HepG2 (cell line): ENCODE results near the gene UAP1. TPM values are rescaled to one million over a fixed set of nuclear protein-coding genes. Genes with fewer than 3 reads are reported as not detected.

Experiments used
- GMEB2 ChIP-seq: IDR thresholded peaks from 2 replicates; pipeline ENCODE4 v1.6.1; 2016; ENCODE audit warnings: missing biosample characterization, missing genetic modification reagents, low read depth
- ISL2 ChIP-seq: sonication (generic); formaldehyde crosslinking; IDR thresholded peaks from 2 replicates; pipeline ENCODE4 v1.5.0; 2020; ENCODE audit warnings: missing genetic modification reagents
- MTA1 ChIP-seq: sonication (generic); formaldehyde crosslinking; IDR thresholded peaks from 2 replicates; pipeline ENCODE4 v1.4.0; 2020; ENCODE audit warnings: missing genetic modification reagents, mild to moderate bottlenecking, borderline replicate concordance
- POLR2A ChIP-seq, 2 experiments: IDR thresholded peaks; 2 replicates each; pipeline ENCODE4 v1.6.1; 2011; ENCODE audit warnings: low read depth in 2 of 2, low read length in 2 of 2, mild to moderate bottlenecking in 1 of 2, moderate library complexity in 1 of 2; ENCODE audit not compliant: insufficient read depth in 1 of 2
- TBL1XR1 ChIP-seq: fragments of 150-350 bp; IDR thresholded peaks from 2 replicates; pipeline ENCODE4 v1.6.1; 2014; ENCODE audit warnings: borderline replicate concordance, low read length; ENCODE audit not compliant: partially characterized antibody
- TFDP1 ChIP-seq: IDR thresholded peaks from 2 replicates; pipeline ENCODE4 v1.6.1; 2016; ENCODE audit warnings: missing compliant biosample characterization, missing genetic modification reagents, borderline replicate concordance
- ZBTB1 ChIP-seq: sonication (generic); formaldehyde crosslinking; IDR thresholded peaks from 2 replicates; pipeline ENCODE4 v1.4.0; 2020; ENCODE audit warnings: missing genetic modification reagents, borderline replicate concordance
- ZNF121 ChIP-seq: sonication (generic); formaldehyde crosslinking; IDR thresholded peaks from 2 replicates; pipeline ENCODE4 v1.5.0; 2020; ENCODE audit warnings: mild to moderate bottlenecking, missing genetic modification reagents
- ZNF589 ChIP-seq: sonication (generic); formaldehyde crosslinking; conservative IDR thresholded peaks from 2 replicates; pipeline ENCODE4 v1.8.0; 2022; ENCODE audit warnings: mild to moderate bottlenecking, moderate library complexity, missing genetic modification reagents
- ZNF792 ChIP-seq: IDR thresholded peaks from 2 replicates; pipeline ENCODE4 v1.6.1; 2016
- polyA plus RNA-seq, 8 experiments: library from polyadenylated mRNA; depleted of rRNA in 3 of 8; stranded (reverse) in 7 of 8; unstranded in 1 of 8; fragments of >200 nt; fragmentation: Illumina TruSeq in 4 of 8; extraction: Trizol in 4 of 8; gene quantifications; 2 replicates each; pipeline versions ENCODE4 v1.2.1 to v1.2.3, GENCODE V29; 2011 to 2016; ENCODE audit warnings: low read depth in 4 of 8, missing spikeins in 1 of 8, mixed read lengths in 1 of 8; ENCODE audit not compliant: insufficient read depth in 1 of 8
- total RNA-seq, 5 experiments: library from RNA; depleted of rRNA; stranded (reverse); fragments of >200 nt; fragmentation: Illumina TruSeq; extraction: Trizol; gene quantifications; 2 replicates each; pipeline ENCODE4 v1.2.3, GENCODE V29; 2016; ENCODE audit warnings: low read depth in 1 of 5
- TF ChIP-seq, protein P1 (sequence below): sonication (generic); formaldehyde crosslinking; IDR thresholded peaks from 2 replicates; pipeline ENCODE4 v1.8.0; 2022; ENCODE audit warnings: mild to moderate bottlenecking, missing genetic modification reagents, moderate library complexity
- TF ChIP-seq, protein P2 (sequence below): sonication (generic); formaldehyde crosslinking; IDR thresholded peaks from 2 replicates; pipeline ENCODE4 v1.5.0; 2020; ENCODE audit warnings: mild to moderate bottlenecking, missing genetic modification reagents, borderline replicate concordance
- TF ChIP-seq, protein P3 (sequence below): sonication (generic); formaldehyde crosslinking; IDR thresholded peaks from 2 replicates; pipeline ENCODE4 v1.9.0; 2021; ENCODE audit warnings: mild to moderate bottlenecking, missing genetic modification reagents

UAP1 gene
- total and polyA plus RNA-seq, 2 of the 13 experiments (the other 11 are each of a cell fraction or from before 2014, with no cell fraction given): 48.4 to 117 TPM

- TF ChIP-seq, protein P1, sequence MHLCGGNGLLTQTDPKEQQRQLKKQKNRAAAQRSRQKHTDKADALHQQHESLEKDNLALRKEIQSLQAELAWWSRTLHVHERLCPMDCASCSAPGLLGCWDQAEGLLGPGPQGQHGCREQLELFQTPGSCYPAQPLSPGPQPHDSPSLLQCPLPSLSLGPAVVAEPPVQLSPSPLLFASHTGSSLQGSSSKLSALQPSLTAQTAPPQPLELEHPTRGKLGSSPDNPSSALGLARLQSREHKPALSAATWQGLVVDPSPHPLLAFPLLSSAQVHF: peak; percentile 77
- TF ChIP-seq MTA1 (peak; percentile 79; the same call in 1 of the 2 replicates), TFDP1 (CRISPR knock-in tag) (peak; percentile 10; the same call in 1 of the 2 replicates), POLR2A (IDR thresholded peaks at IDR 0.05; ENCODE audit: insufficient read depth in 1 of 2, low read depth in 2 of 2, low read length in 2 of 2) (peak; percentile 87 to 91), ZBTB1 (CRISPR knock-in tag) (no peak), ZNF792 (peak; percentile 6; the same call in 1 of the 2 replicates), ZNF121 (peak; percentile 66), TBL1XR1 (no peak), ZNF589 (peak; percentile 61; the same call in 1 of the 2 replicates), GMEB2 (CRISPR knock-in tag) (no peak), ISL2 (peak; percentile 10; the same call in 1 of the 2 replicates)
- TF ChIP-seq, protein P2, sequence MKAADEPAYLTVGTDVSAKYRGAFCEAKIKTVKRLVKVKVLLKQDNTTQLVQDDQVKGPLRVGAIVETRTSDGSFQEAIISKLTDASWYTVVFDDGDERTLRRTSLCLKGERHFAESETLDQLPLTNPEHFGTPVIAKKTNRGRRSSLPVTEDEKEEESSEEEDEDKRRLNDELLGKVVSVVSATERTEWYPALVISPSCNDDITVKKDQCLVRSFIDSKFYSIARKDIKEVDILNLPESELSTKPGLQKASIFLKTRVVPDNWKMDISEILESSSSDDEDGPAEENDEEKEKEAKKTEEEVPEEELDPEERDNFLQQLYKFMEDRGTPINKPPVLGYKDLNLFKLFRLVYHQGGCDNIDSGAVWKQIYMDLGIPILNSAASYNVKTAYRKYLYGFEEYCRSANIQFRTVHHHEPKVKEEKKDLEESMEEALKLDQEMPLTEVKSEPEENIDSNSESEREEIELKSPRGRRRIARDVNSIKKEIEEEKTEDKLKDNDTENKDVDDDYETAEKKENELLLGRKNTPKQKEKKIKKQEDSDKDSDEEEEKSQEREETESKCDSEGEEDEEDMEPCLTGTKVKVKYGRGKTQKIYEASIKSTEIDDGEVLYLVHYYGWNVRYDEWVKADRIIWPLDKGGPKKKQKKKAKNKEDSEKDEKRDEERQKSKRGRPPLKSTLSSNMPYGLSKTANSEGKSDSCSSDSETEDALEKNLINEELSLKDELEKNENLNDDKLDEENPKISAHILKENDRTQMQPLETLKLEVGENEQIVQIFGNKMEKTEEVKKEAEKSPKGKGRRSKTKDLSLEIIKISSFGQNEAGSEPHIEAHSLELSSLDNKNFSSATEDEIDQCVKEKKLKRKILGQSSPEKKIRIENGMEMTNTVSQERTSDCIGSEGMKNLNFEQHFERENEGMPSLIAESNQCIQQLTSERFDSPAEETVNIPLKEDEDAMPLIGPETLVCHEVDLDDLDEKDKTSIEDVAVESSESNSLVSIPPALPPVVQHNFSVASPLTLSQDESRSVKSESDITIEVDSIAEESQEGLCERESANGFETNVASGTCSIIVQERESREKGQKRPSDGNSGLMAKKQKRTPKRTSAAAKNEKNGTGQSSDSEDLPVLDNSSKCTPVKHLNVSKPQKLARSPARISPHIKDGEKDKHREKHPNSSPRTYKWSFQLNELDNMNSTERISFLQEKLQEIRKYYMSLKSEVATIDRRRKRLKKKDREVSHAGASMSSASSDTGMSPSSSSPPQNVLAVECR (CRISPR knock-in tag): peak; percentile 82
- TF ChIP-seq, protein P3, sequence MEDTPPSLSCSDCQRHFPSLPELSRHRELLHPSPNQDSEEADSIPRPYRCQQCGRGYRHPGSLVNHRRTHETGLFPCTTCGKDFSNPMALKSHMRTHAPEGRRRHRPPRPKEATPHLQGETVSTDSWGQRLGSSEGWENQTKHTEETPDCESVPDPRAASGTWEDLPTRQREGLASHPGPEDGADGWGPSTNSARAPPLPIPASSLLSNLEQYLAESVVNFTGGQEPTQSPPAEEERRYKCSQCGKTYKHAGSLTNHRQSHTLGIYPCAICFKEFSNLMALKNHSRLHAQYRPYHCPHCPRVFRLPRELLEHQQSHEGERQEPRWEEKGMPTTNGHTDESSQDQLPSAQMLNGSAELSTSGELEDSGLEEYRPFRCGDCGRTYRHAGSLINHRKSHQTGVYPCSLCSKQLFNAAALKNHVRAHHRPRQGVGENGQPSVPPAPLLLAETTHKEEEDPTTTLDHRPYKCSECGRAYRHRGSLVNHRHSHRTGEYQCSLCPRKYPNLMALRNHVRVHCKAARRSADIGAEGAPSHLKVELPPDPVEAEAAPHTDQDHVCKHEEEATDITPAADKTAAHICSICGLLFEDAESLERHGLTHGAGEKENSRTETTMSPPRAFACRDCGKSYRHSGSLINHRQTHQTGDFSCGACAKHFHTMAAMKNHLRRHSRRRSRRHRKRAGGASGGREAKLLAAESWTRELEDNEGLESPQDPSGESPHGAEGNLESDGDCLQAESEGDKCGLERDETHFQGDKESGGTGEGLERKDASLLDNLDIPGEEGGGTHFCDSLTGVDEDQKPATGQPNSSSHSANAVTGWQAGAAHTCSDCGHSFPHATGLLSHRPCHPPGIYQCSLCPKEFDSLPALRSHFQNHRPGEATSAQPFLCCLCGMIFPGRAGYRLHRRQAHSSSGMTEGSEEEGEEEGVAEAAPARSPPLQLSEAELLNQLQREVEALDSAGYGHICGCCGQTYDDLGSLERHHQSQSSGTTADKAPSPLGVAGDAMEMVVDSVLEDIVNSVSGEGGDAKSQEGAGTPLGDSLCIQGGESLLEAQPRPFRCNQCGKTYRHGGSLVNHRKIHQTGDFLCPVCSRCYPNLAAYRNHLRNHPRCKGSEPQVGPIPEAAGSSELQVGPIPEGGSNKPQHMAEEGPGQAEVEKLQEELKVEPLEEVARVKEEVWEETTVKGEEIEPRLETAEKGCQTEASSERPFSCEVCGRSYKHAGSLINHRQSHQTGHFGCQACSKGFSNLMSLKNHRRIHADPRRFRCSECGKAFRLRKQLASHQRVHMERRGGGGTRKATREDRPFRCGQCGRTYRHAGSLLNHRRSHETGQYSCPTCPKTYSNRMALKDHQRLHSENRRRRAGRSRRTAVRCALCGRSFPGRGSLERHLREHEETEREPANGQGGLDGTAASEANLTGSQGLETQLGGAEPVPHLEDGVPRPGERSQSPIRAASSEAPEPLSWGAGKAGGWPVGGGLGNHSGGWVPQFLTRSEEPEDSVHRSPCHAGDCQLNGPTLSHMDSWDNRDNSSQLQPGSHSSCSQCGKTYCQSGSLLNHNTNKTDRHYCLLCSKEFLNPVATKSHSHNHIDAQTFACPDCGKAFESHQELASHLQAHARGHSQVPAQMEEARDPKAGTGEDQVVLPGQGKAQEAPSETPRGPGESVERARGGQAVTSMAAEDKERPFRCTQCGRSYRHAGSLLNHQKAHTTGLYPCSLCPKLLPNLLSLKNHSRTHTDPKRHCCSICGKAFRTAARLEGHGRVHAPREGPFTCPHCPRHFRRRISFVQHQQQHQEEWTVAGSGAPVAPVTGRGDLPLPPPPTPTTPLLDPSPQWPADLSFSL (CRISPR knock-in tag): peak; percentile 63; the same call in 1 of the 2 replicates
Observed at GRCh38 chr1:162561616-162562469, at the start of gene UAP1 (continued).
